Endodermal cell (in vitro differentiated cells): Measurements from ENCODE around the gene CYP19A1. TPM values are rescaled to one million over a fixed set of nuclear protein-coding genes. Genes with fewer than 3 reads are reported as not detected.
A peak's percentile ranks its signal among the peaks of the same experiment; 100 is the strongest.

Source experiments
- DNase-seq: peaks from one replicate; pipeline ENCODE4 v3.0.0-alpha.2; 2017
- H3K27ac ChIP-seq: 2 replicates; pipeline ENCODE4 v1.5.1; 2013; ENCODE audit warnings: mild to moderate bottlenecking, low read depth, low read length, moderate library complexity
- H3K27me3 ChIP-seq: 2 replicates; pipeline ENCODE4 v1.6.1; 2013; ENCODE audit warnings: mild to moderate bottlenecking, low read length, moderate library complexity; ENCODE audit not compliant: insufficient read depth, control insufficient read depth, poor library complexity, severe bottlenecking
- H3K36me3 ChIP-seq: 2 replicates; pipeline ENCODE4 v1.7.0; 2013; ENCODE audit warnings: mild to moderate bottlenecking, low read length, moderate library complexity; ENCODE audit not compliant: control insufficient read depth, insufficient read depth
- H3K4me1 ChIP-seq: one replicate; pipeline ENCODE4 v1.7.0; 2013; ENCODE audit warnings: low read length; ENCODE audit not compliant: control insufficient read depth, insufficient read depth
- H3K4me3 ChIP-seq: 2 replicates; pipeline ENCODE4 v1.5.1; 2013; ENCODE audit warnings: mild to moderate bottlenecking, low read length, moderate library complexity
- H3K9ac ChIP-seq: 2 replicates; pipeline ENCODE4 v1.6.1; 2013; ENCODE audit warnings: mild to moderate bottlenecking, low read length, moderate library complexity; ENCODE audit not compliant: poor library complexity, severe bottlenecking; ENCODE audit errors: extremely low read depth
- H3K9me3 ChIP-seq: 2 replicates; pipeline ENCODE4 v1.6.1; 2013; ENCODE audit warnings: mild to moderate bottlenecking, low read length, moderate library complexity; ENCODE audit not compliant: control insufficient read depth
- H3K27ac Mint-ChIP-seq: 2 replicates; pipeline ENCODE4 v1.8.0; 2020; ENCODE audit warnings: mixed read lengths
- H3K27me3 Mint-ChIP-seq: 2 replicates; pipeline ENCODE4 v1.8.0; 2021; ENCODE audit warnings: mild to moderate bottlenecking, mixed read lengths; ENCODE audit not compliant: insufficient read depth
- H3K36me3 Mint-ChIP-seq: 2 replicates; pipeline ENCODE4 v1.8.0; 2020; ENCODE audit warnings: low read depth, mixed read lengths
- H3K4me1 Mint-ChIP-seq: 2 replicates; pipeline ENCODE4 v1.8.0; 2020; ENCODE audit warnings: mixed read lengths
- H3K4me3 Mint-ChIP-seq: 2 replicates; pipeline ENCODE4 v1.8.0; 2020; ENCODE audit warnings: mild to moderate bottlenecking, moderate library complexity, mixed read lengths
- H3K9me3 Mint-ChIP-seq: 2 replicates; pipeline ENCODE4 v1.8.0; 2020; ENCODE audit warnings: mild to moderate bottlenecking, mixed read lengths
- WGBS, 2 experiments: methylation state at CpG; one replicate each; pipeline versions ENCODE4 v1.1.5 to v1.1.7; 2013; ENCODE audit warnings: missing lambda C conversion rate in 2 of 2, mixed read lengths in 1 of 2; ENCODE audit not compliant: insufficient coverage in 1 of 2, insufficient read length in 1 of 2; 5-methylcytosine and 5-hydroxymethylcytosine counted together
- total RNA-seq, 2 donors: library from RNA; stranded (reverse); fragmentation: NEBNext Ultra II Directional in 1 of 2; extraction: Animal tissue kit (Norgen Biotek cat#: 25700) in 1 of 2; gene quantifications; 2 replicates in 1 of 2; 3 replicates in 1 of 2; pipeline ENCODE4 v1.2.1, GENCODE V29; 2021
- TF ChIP-seq, protein P1 (sequence below): fragments of 200-600 bp; sonication (generic); conservative IDR thresholded peaks from 2 replicates; pipeline ENCODE4 v1.5.0; 2021; ENCODE audit warnings: antibody characterized with exemption, mild to moderate bottlenecking

The CYP19A1 gene
- total RNA-seq, 2 donors from 2014 or later = not detected

DNA sequence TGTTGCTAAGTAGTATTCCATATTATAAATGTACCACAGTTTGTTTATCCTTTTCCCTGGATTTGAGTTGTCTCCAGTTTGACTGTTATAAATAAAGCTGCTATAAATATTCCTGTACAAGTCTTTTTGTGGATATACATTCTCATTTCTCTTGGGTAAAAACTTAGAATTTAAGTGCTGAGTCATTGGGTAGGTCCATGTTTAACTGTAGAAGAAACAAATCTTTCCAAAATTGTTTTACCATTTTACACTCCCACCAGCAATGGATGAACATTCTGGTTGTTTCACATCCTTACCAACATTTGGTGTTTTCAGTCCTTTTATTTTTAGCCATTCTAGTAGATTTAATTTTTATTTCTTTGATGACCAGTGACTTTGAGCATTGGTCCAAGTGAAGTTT lies 169.7 kb downstream of the CYP19A1 start:
- DNase-seq = no peak
- Histone ChIP-seq H3K27ac (no peak overlapping the region), H3K9me3 (no peaks in the 10 kb centered on the region), H3K27me3 (no peaks in the 10 kb centered on the region), H3K9ac (no peak overlapping the region), H3K4me1 (no peaks in the 10 kb centered on the region), H3K4me3 (no peak overlapping the region), H3K36me3 (no peaks in the 10 kb centered on the region)
- H3K27ac Mint-ChIP-seq = no peak overlapping the region
- H3K9me3 Mint-ChIP-seq = no peaks in the 10 kb centered on the region
- no peaks in the 10 kb centered on the region for H3K36me3 Mint-ChIP-seq
- H3K4me3 Mint-ChIP-seq = no peak overlapping the region
- peaks cover 14% of the 10 kb centered on the region for H3K4me1 Mint-ChIP-seq
- TF ChIP-seq, protein P1, sequence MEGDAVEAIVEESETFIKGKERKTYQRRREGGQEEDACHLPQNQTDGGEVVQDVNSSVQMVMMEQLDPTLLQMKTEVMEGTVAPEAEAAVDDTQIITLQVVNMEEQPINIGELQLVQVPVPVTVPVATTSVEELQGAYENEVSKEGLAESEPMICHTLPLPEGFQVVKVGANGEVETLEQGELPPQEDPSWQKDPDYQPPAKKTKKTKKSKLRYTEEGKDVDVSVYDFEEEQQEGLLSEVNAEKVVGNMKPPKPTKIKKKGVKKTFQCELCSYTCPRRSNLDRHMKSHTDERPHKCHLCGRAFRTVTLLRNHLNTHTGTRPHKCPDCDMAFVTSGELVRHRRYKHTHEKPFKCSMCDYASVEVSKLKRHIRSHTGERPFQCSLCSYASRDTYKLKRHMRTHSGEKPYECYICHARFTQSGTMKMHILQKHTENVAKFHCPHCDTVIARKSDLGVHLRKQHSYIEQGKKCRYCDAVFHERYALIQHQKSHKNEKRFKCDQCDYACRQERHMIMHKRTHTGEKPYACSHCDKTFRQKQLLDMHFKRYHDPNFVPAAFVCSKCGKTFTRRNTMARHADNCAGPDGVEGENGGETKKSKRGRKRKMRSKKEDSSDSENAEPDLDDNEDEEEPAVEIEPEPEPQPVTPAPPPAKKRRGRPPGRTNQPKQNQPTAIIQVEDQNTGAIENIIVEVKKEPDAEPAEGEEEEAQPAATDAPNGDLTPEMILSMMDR = no peak
- H3K27me3 Mint-ChIP-seq = peaks cover 18% of the 10 kb centered on the region

DNA sequence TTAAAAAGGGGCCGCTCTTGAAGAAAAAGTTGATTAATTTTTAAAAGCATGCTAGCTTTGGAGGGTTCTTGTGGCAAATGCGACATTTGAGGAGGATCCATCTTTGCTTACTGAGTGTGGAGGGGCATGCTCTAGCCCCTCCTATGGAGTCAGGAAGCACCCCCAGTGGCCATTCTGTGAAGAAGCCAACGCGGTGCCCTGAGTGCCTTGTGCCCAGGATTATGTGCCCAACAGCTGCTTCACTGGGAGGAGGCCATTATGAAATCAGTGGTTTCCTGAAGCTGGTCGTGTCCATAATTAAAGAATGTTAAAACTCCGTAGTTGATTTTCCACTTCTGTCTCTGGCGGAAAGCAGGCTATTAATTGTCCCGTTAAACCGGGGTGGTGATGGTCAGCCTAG lies 174.6 kb downstream of the CYP19A1 start:
- no peak overlapping the region for H3K4me3 ChIP-seq
- Mint-ChIP-seq H3K4me3 (no peak overlapping the region), H3K27me3 (peaks cover 29% of the 10 kb centered on the region), H3K4me1 (peaks cover 11% of the 10 kb centered on the region), H3K27ac (no peak overlapping the region), H3K36me3 (no peaks in the 10 kb centered on the region), H3K9me3 (no peaks in the 10 kb centered on the region)
- no peaks in the 10 kb centered on the region for H3K27me3 ChIP-seq
- no peaks in the 10 kb centered on the region for H3K4me1 ChIP-seq
- peak; percentile 57 for DNase-seq
- 82 to 90% methylated on average over 9 of the region's 9 CpGs for WGBS, 2 experiments
- TF ChIP-seq, protein P1 = peak; percentile 54
- no peaks in the 10 kb centered on the region for H3K9me3 ChIP-seq
- H3K9ac ChIP-seq = no peak overlapping the region
- no peak overlapping the region for H3K27ac ChIP-seq
- H3K36me3 ChIP-seq = no peaks in the 10 kb centered on the region

DNA sequence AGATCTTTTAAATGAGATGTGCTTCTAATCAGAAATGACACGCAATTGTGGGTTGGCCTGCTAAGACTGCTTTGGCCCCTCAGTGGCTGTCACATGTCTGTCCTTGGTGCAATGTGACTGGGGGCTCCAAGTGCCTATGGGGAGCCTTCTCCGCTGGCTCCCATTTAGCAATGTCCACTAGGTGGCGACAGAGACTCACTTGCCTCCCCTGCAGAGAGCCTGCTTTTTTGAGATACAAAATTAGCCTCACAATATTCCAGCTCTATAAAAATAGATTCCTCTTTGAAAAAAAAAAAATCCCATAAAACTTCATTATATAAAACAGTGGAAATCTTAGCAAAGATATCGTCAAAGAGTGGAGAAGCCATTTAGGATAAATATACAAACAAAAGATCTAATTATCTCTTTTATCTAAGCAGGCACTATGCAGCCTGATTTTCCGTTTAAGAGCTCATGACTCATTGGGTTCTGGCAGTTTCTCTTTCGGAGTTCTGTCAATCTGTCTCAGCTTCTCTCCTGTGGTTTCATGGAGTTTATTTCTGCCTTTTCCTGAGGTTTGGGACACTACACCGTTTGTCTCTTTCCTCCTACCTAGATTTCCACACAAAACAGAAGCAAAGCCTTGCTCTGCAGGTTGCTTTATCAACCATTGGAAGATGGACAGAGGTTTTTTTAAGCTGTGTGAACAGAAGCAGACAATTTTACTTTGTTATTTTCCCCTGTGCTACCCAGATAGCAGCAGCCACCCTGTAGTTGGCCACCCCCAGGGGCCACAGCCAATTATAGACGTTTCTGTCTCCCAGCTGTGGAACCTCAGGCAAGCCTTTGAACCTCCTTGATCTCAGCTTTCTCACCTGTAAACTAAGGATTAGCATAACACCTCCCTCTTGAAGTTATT lies 175.3 kb downstream of the CYP19A1 start:
- TF ChIP-seq, protein P1 = peak; percentile 98
- peak overlapping the region; percentile 19 for H3K4me3 Mint-ChIP-seq
- Histone ChIP-seq H3K4me3 (peak overlapping the region; percentile 33), H3K27me3 (no peaks in the 10 kb centered on the region), H3K36me3 (no peaks in the 10 kb centered on the region), H3K9ac (no peak overlapping the region), H3K27ac (no peak overlapping the region), H3K9me3 (no peaks in the 10 kb centered on the region), H3K4me1 (no peaks in the 10 kb centered on the region)
- H3K27ac Mint-ChIP-seq = peak overlapping the region; percentile 80
- no peaks in the 10 kb centered on the region for H3K9me3 Mint-ChIP-seq
- 14 to 23% methylated on average over 5 to 8 of the region's 8 CpGs for WGBS, 2 experiments
- H3K4me1 Mint-ChIP-seq = peaks cover 11% of the 10 kb centered on the region
- peaks cover 29% of the 10 kb centered on the region for H3K27me3 Mint-ChIP-seq
- DNase-seq = peak; percentile 89
- H3K36me3 Mint-ChIP-seq = no peaks in the 10 kb centered on the region
